Endothelial cell of umbilical vein (primary cell): ENCODE results near the gene NRAS. TPM values are rescaled to one million over a fixed set of nuclear protein-coding genes. Genes with fewer than 3 reads are reported as not detected.

Source experiments
- BruUV-seq: library from RNA; stranded (reverse); fragments of 400-500 nt; replicated peaks from 2 replicates; lab custom pipeline; 2021; lab: Mats Ljungman, UMichigan
- CTCF ChIA-PET: fragments of 300-600, 350-600 bp; sonication (Branson Sonifier 250); formaldehyde crosslinking; loops from one replicate; lab custom pipeline; 2021; ENCODE audit warnings: antibody characterized with exemption, inconsistent platforms; lab: Charles Lee
- POLR2A ChIA-PET: fragments of 300-600, 350-600 bp; sonication (Branson Sonifier 250); formaldehyde crosslinking; loops from one replicate; lab custom pipeline; 2021; ENCODE audit warnings: antibody characterized with exemption, inconsistent platforms; lab: Charles Lee
- DNase-seq: peaks from one replicate; pipeline ENCODE4 v3.0.0-alpha.2; 2011; ENCODE audit warnings: low read depth, low spot score
- FAIRE-seq: peaks from 2 replicates; lab custom pipeline; 2011; peaks lifted over from hg19 to GRCh38; lab: Jason Lieb, UNC
- H2AFZ ChIP-seq: 2 replicates; pipeline ENCODE4 v1.6.0; 2012; ENCODE audit warnings: low read depth, low read length, control low read depth, inconsistent platforms
- H3K27ac ChIP-seq: 2 replicates; pipeline ENCODE4 v1.5.1; 2011; ENCODE audit warnings: low read depth, mild to moderate bottlenecking, control low read depth, low read length, moderate library complexity; ENCODE audit not compliant: insufficient read depth
- H3K27me3 ChIP-seq, 2 experiments: 2 replicates each; pipeline versions ENCODE4 v1.6.0 to v1.6.1; 2011; ENCODE audit warnings: low read length in 2 of 2, mixed read lengths in 1 of 2; ENCODE audit not compliant: control insufficient read depth in 2 of 2, insufficient read depth in 2 of 2
- H3K36me3 ChIP-seq, 2 experiments: 2 replicates in 1 of 2; 3 replicates in 1 of 2; pipeline ENCODE4 v1.5.1; 2011; ENCODE audit warnings: low read length in 2 of 2, mild to moderate bottlenecking in 1 of 2, moderate library complexity in 1 of 2; ENCODE audit not compliant: control insufficient read depth in 2 of 2, insufficient read depth in 2 of 2; ENCODE audit errors: extremely low read depth in 1 of 2
- H3K4me1 ChIP-seq: 3 replicates; pipeline ENCODE4 v1.5.1; 2011; ENCODE audit warnings: mild to moderate bottlenecking, low read length; ENCODE audit not compliant: control insufficient read depth, insufficient read depth; ENCODE audit errors: extremely low read depth
- H3K4me2 ChIP-seq: 2 replicates; pipeline ENCODE4 v1.6.1; 2011; ENCODE audit warnings: low read length, control low read depth, mixed read lengths; ENCODE audit not compliant: insufficient read depth
- H3K4me3 ChIP-seq, 3 experiments: fragments of 200-600 bp in 1 of 3; sonication (generic), shearing (Covaris generic) in 1 of 3; replicated peaks in 1 of 3; 2 replicates each; pipeline ENCODE4 v1.5.1; 2011 to 2016; ENCODE audit warnings: control low read depth in 3 of 3, low read length in 3 of 3, mild to moderate bottlenecking in 2 of 3, inconsistent platforms in 1 of 3, low read depth in 1 of 3, moderate library complexity in 1 of 3; ENCODE audit not compliant: insufficient read depth in 1 of 3
- H3K79me2 ChIP-seq: 2 replicates; pipeline ENCODE4 v1.6.0; 2012; ENCODE audit warnings: low read length, inconsistent platforms; ENCODE audit not compliant: control insufficient read depth, insufficient read depth
- H3K9ac ChIP-seq: replicated peaks from 2 replicates; pipeline ENCODE3; 2011; ENCODE audit warnings: low read length, control low read depth; ENCODE audit not compliant: insufficient read depth; ENCODE audit errors: extremely low read depth
- H3K9me1 ChIP-seq: replicated peaks from 3 replicates; pipeline ENCODE4 v1.6.0; 2011; ENCODE audit warnings: mild to moderate bottlenecking, low read length; ENCODE audit not compliant: control insufficient read depth, insufficient read depth; ENCODE audit errors: extremely low read depth
- H3K9me3 ChIP-seq: replicated peaks from 2 replicates; pipeline ENCODE4 v1.5.1; 2012; ENCODE audit warnings: low read length, inconsistent platforms; ENCODE audit not compliant: control insufficient read depth, insufficient read depth
- H4K20me1 ChIP-seq: replicated peaks from 2 replicates; pipeline ENCODE3; 2011; ENCODE audit warnings: mild to moderate bottlenecking, low read length; ENCODE audit not compliant: control insufficient read depth, insufficient read depth; ENCODE audit errors: extremely low read depth
- EZH2 ChIP-seq: IDR thresholded peaks from 2 replicates; pipeline ENCODE4 v1.6.1; 2012; ENCODE audit warnings: borderline replicate concordance, low read depth, mild to moderate bottlenecking, moderate library complexity, low read length, inconsistent platforms; ENCODE audit not compliant: severe bottlenecking
- FOS ChIP-seq: IDR thresholded peaks from 2 replicates; pipeline ENCODE4 v1.6.1; 2011; ENCODE audit warnings: mild to moderate bottlenecking, low read length, moderate library complexity, borderline replicate concordance; ENCODE audit not compliant: insufficient read depth
- GATA2 ChIP-seq: IDR thresholded peaks from 2 replicates; pipeline ENCODE4 v1.7.0; 2011; ENCODE audit warnings: low read depth, mild to moderate bottlenecking, moderate library complexity, mixed read lengths, low read length; ENCODE audit not compliant: insufficient read length, insufficient read depth
- JUN ChIP-seq: IDR thresholded peaks from 2 replicates; pipeline ENCODE4 v1.6.1; 2011; ENCODE audit warnings: borderline replicate concordance, low read depth; ENCODE audit not compliant: insufficient read length, insufficient read depth
- MYC ChIP-seq: IDR thresholded peaks from one replicate; pipeline ENCODE4 v1.6.1; 2011; ENCODE audit warnings: mild to moderate bottlenecking, low read depth, low read length
- POLR2A ChIP-seq: IDR thresholded peaks from 2 replicates; pipeline ENCODE4 v1.6.1; 2012; ENCODE audit warnings: low read depth, mild to moderate bottlenecking, control low read depth, low read length
- POLR2AphosphoS5 ChIP-seq: IDR thresholded peaks from 2 replicates; pipeline ENCODE4 v1.6.1; 2012; ENCODE audit warnings: low read depth, mild to moderate bottlenecking, control low read depth, low read length, moderate library complexity; ENCODE audit not compliant: insufficient read depth
- dilution Hi-C: fragments of 300-500 bp; cut with MboI; formaldehyde crosslinking; loops from one replicate; pipeline ENCODE4 v1.15.0; 2019; ENCODE audit warnings: low sequenced_read_pairs; ENCODE audit not compliant: extremely low pct_ligation_motif_present
- intact Hi-C: fragments of 100-400 bp; cut with micrococcal nuclease; formaldehyde crosslinking; loops from one replicate; pipeline ENCODE4 v1.10.0; 2022
- polyA plus RNA-seq, 4 experiments: library from polyadenylated mRNA; depleted of rRNA in 3 of 4; stranded (reverse) in 3 of 4; unstranded in 1 of 4; fragments of >200 nt; gene quantifications; 2 replicates each; pipeline versions ENCODE4 v1.2.1 to v1.2.3, GENCODE V29; 2011 to 2012; ENCODE audit warnings: missing spikeins in 1 of 4
- total RNA-seq: library from RNA; stranded (reverse); gene quantifications from 2 replicates; pipeline ENCODE4 v1.2.3, GENCODE V29; 2021
- TF ChIP-seq, protein P1 (sequence below): IDR thresholded peaks from 2 replicates; pipeline ENCODE4 v1.6.1; 2011; ENCODE audit not compliant: insufficient read depth, insufficient read length
- TF ChIP-seq, protein P2 (sequence below), 2 donors: IDR thresholded peaks; 1 replicate in 1 of 2; 2 replicates in 1 of 2; pipeline ENCODE4 v1.5.1; 2011; ENCODE audit warnings: low read length in 2 of 2, mild to moderate bottlenecking in 2 of 2, moderate library complexity in 2 of 2, control low read depth in 1 of 2, inconsistent platforms in 1 of 2, low read depth in 1 of 2; ENCODE audit not compliant: insufficient read depth in 1 of 2; ENCODE audit errors: extremely low read depth in 1 of 2

Gene NRAS
- total and polyA plus RNA-seq, 2 donors (not counting 3 experiments of a cell fraction or from before 2014, with no cell fraction given) = 29.4 to 76.5 TPM

DNA sequence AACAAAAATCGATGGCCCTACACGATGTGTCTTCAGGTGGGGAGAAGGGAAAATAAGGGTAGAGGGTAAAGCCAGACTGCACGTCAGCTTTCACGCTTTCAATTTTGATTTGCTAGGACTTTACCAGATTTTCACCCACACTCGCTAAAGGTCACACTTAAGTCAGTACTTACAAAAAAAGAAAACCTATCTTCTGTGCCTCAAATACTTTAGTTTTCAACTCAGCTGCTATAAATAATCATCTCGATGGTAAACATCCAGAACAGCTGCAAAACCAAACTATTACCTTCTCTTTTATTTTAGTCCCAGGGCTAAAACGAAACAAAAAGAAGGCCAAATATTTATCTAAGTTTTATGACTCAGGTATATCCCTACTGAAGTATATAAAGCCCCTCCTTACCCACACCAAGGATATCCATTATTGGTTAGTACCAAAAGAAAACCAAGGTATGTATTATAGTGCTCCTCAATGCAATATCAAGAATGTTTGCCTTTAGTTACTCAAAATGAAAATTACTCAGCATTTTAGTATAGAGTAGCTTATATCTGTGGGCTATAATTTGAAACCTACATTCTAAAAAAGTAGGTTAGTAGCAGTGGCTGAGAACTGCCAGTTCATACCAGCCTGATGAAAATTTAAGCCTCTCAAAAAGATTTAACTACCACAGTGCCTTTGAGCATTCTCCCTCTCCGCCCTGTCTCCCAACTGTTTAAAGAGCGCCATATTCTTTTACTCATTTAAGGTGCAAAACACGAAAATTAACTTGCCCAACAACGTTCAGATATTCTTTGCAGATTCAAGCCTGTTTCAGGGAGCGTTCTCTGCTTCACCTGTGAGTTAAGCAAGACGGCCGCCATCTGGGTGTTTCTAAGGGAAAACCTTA, 39.7 kb upstream of the NRAS start:
- no TSS peak for BruUV-seq
- peaks cover 64% of the 10 kb centered on the region for H3K79me2 ChIP-seq

DNA sequence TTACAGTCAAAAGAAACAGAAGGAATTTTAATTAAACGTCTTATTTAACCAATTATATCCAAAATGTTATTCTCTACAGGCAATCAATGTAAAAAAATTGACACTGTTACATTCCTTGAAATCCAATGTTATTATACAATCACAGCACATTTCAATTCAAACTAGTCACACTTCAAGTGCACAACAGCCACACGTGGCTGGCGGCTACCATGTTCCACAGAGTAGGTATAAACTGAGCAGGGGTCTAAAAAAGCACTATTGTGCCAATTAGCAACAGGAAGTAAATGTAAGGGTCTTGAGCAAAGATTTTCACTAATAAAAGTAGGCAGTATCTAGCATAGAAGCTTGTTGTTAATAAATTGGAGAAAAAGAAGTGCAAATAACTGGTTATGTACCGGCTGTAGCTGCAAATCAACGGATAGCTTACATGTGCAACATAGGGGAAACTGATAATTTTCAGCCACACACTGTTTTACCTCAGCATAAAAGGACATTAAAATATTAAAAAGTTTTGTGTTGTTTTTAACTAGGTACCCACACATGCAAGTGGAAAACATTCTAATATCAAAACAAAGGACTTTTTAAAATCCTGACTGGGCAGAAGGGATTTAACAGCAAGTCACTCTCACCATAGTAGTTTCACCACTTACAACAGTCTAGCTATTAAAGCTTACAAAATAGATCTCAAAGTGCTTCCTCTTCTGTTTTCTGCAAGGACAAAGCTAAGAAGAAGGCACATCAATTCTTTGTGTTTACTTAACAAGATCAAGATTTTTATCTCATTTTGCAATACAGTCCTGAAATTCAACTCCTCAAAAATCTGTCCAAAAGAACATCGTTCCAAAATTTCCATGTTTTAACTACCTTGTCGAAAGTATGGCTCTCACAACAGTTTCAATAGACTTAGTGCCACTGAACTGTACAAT, 38.7 kb upstream of the NRAS start:
- dilution Hi-C loops = no loop called here
- H3K9me3 ChIP-seq = no peaks in the 10 kb centered on the region
- intact Hi-C loops = loop anchor here (5.0 to 10.0 kb wide), 4 partner anchors 243 to 1622 kb away; partner anchors contain the start of genes MAGI3 and TRIM33
- no TSS peak for BruUV-seq
- H4K20me1 ChIP-seq = peaks cover 41% of the 10 kb centered on the region
- POLR2A ChIA-PET = no interaction called here
- no peaks in the 10 kb centered on the region for H3K9me1 ChIP-seq
- peaks cover 3% of the 10 kb centered on the region in 2 experiments for H3K36me3 ChIP-seq
- H3K9ac ChIP-seq = no peak overlapping the region
- no peaks in the 10 kb centered on the region for H3K27me3 ChIP-seq
- H2AFZ ChIP-seq = no peak overlapping the region
- CTCF ChIA-PET = no interaction called here
- H3K4me1 ChIP-seq = peaks cover 28% of the 10 kb centered on the region
- FAIRE-seq = no peak
- no peak for DNase-seq
- TF ChIP-seq MYC (no peak), POLR2A (no peak), FOS (no peak), POLR2AphosphoS5 (no peak), GATA2 (no peak), EZH2 (no peak), JUN (no peak)
- TF ChIP-seq, protein P1, sequence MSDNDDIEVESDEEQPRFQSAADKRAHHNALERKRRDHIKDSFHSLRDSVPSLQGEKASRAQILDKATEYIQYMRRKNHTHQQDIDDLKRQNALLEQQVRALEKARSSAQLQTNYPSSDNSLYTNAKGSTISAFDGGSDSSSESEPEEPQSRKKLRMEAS = no peak
- TF ChIP-seq, protein P2, sequence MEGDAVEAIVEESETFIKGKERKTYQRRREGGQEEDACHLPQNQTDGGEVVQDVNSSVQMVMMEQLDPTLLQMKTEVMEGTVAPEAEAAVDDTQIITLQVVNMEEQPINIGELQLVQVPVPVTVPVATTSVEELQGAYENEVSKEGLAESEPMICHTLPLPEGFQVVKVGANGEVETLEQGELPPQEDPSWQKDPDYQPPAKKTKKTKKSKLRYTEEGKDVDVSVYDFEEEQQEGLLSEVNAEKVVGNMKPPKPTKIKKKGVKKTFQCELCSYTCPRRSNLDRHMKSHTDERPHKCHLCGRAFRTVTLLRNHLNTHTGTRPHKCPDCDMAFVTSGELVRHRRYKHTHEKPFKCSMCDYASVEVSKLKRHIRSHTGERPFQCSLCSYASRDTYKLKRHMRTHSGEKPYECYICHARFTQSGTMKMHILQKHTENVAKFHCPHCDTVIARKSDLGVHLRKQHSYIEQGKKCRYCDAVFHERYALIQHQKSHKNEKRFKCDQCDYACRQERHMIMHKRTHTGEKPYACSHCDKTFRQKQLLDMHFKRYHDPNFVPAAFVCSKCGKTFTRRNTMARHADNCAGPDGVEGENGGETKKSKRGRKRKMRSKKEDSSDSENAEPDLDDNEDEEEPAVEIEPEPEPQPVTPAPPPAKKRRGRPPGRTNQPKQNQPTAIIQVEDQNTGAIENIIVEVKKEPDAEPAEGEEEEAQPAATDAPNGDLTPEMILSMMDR (IDR thresholded peaks at IDR 0.05; ENCODE audit: extremely low read depth in 1 of 2, insufficient read depth in 1 of 2, low read depth in 1 of 2, low read length in 2 of 2) = no peak
- peaks cover 74% of the 10 kb centered on the region for H3K79me2 ChIP-seq
- H3K4me2 ChIP-seq = peak overlapping the region; percentile 97
- H3K4me3 ChIP-seq = peak overlapping the region in 1 of 3 experiments; percentile 91
- H3K27ac ChIP-seq = no peak overlapping the region

More for the DNA sequence above, 39.7 kb upstream of the NRAS start:
- Histone ChIP-seq H3K27me3 (no peaks in the 10 kb centered on the region), H3K36me3 (no peaks in the 10 kb centered on the region), H2AFZ (no peak overlapping the region), H3K9me1 (no peaks in the 10 kb centered on the region), H3K9me3 (no peaks in the 10 kb centered on the region), H3K4me1 (peaks cover 28% of the 10 kb centered on the region), H3K4me3 (peak overlapping the region; percentile 75 to 93 (median 91)), H3K9ac (peak overlapping the region; percentile 100), H3K27ac (peak overlapping the region; percentile 98), H3K4me2 (peak overlapping the region; percentile 97), H4K20me1 (peaks cover 33% of the 10 kb centered on the region)
- ChIA-PET POLR2A (no interaction called here), CTCF (interaction anchor here (1.3 to 1.4 kb wide), 2 partner anchors 9 to 13 kb away, joined by 4 to 5 read pairs; no protein-coding TSS in a partner anchor)
- FAIRE-seq (no peak), DNase-seq (no peak)
- dilution Hi-C loops (no loop called here), intact Hi-C loops (loop anchor here (5.0 to 10.0 kb wide), 4 partner anchors 244 to 1621 kb away; partner anchors contain the start of genes MAGI3 and TRIM33)
- TF ChIP-seq, protein P1 = no peak
- no peak for TF ChIP-seq MYC
